Right atrium auricular region (tissue), 2 donors: ENCODE measurements around the gene METTL4. TPM values are rescaled to one million over a fixed set of nuclear protein-coding genes. Genes with fewer than 3 reads are reported as not detected.
"Not testable (repeated sequence)": the region's sequence is repeated elsewhere in the genome, so short reads cannot be mapped to it uniquely, and the experiment has no call there.

Experiments used
- DNase-seq: peaks from one replicate; pipeline ENCODE4 v3.0.0-alpha.2; 2019; ENCODE audit warnings: low spot score
- H3K27ac ChIP-seq, 2 donors: fragments of 200-600 bp; sonication (generic); 1 replicate in 1 of 2; 2 replicates in 1 of 2; pipeline ENCODE4 v1.5.1; 2016 to 2019
- H3K27me3 ChIP-seq, 2 donors: fragments of 200-600 bp; sonication (generic); one replicate each; pipeline versions ENCODE4 v1.5.1 to v1.6.0; 2017 to 2019
- H3K36me3 ChIP-seq: fragments of 200-600 bp; sonication (generic); one replicate; pipeline ENCODE4 v1.5.1; 2016
- H3K4me1 ChIP-seq, 2 donors: fragments of 200-600 bp; sonication (generic); one replicate each; pipeline versions ENCODE4 v1.5.1 to v1.6.0; 2017 to 2019
- H3K4me3 ChIP-seq, 2 donors: fragments of 200-600 bp; sonication (generic); 1 replicate in 1 of 2; 2 replicates in 1 of 2; pipeline ENCODE4 v1.5.1; 2017 to 2019; ENCODE audit warnings: mild to moderate bottlenecking in 1 of 2, moderate library complexity in 1 of 2
- H3K9me3 ChIP-seq, 2 donors: fragments of 200-600 bp; sonication (generic); one replicate each; pipeline ENCODE4 v1.5.1; 2019
- CTCF ChIP-seq, 2 donors: fragments of 200-600 bp; sonication (generic); IDR thresholded peaks; one replicate each; pipeline ENCODE4 v1.5.1; 2019; ENCODE audit warnings: antibody characterized with exemption in 2 of 2
- total RNA-seq, 2 donors: library from RNA; depleted of rRNA; stranded (reverse); fragments of >200 nt; gene quantifications; one replicate each; pipeline ENCODE4 v1.1.0, GENCODE V29; 2016

METTL4 gene
- total RNA-seq, 2 donors from 2014 or later: 4.2 to 6.1 TPM

GRCh38 chr18:2529154-2529553 is 42.2 kb downstream of the METTL4 start:
- Histone ChIP-seq H3K9me3 (no peaks in the 10 kb centered on the region), H3K36me3 (no peaks in the 10 kb centered on the region), H3K4me1 (no peaks in the 10 kb centered on the region), H3K4me3 (no peak overlapping the region), H3K27me3 (no peaks in the 10 kb centered on the region), H3K27ac (no peak overlapping the region)
- no peak for TF ChIP-seq CTCF (IDR thresholded peaks at IDR 0.05)
- no peak for DNase-seq

DNA sequence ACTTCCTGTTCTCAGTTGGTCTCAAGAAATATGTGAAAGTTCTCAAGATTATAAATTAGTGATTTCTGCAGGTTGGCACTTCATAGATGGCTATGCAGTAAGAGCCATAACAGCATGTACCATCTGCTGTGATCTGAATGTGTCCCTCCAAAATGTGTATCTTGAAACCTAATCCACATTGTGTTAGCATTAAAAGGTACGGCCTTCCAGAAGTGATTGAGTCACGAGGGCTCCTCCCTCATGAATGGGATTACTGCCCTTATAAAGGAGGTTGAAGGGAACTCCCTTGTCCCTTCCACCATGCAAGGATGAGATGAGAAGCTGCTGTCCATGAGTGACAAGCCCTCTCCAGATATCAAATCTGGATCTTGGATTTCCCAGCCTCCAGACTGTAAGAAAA is 45.0 kb downstream of the METTL4 start:
- H3K4me3 ChIP-seq: no peak overlapping the region
- H3K27me3 ChIP-seq: no peaks in the 10 kb centered on the region
- H3K4me1 ChIP-seq: no peaks in the 10 kb centered on the region
- no peaks in the 10 kb centered on the region for H3K36me3 ChIP-seq
- H3K27ac ChIP-seq: no peak overlapping the region
- DNase-seq: no peak
- no peak for TF ChIP-seq CTCF (IDR thresholded peaks at IDR 0.05)
- H3K9me3 ChIP-seq: no peaks in the 10 kb centered on the region

GRCh38 chr18:2524794-2525198 is 46.5 kb downstream of the METTL4 start:
- H3K27me3 ChIP-seq, DNase-seq, H3K4me1 ChIP-seq, H3K4me3 ChIP-seq, H3K9me3 ChIP-seq, H3K27ac ChIP-seq, H3K36me3 ChIP-seq: not testable (repeated sequence)

DNA sequence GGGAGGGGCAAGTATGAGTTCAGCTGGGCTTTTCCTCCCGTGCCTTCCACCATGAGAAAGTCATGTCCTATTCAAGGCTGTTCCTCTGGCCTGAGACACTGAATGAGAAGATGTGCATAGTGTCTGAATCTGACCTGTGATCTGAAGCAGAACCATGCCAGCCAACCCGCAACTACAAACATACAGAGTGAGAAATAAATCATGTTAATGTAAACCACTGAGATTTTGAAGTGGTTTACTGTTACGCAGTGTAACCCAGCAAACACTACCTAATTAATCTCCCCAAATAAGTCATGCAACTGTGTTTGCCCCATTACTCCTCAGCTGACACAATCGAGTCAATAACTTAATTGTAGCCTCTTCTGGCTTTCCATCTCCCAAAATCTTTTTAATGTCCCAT is 49.2 kb downstream of the METTL4 start:
- Histone ChIP-seq H3K4me1 (no peaks in the 10 kb centered on the region), H3K27me3 (no peaks in the 10 kb centered on the region), H3K4me3 (no peak overlapping the region), H3K36me3 (no peaks in the 10 kb centered on the region), H3K9me3 (no peaks in the 10 kb centered on the region), H3K27ac (no peak overlapping the region)
- no peak for TF ChIP-seq CTCF (IDR thresholded peaks at IDR 0.05)
- DNase-seq: no peak

DNA sequence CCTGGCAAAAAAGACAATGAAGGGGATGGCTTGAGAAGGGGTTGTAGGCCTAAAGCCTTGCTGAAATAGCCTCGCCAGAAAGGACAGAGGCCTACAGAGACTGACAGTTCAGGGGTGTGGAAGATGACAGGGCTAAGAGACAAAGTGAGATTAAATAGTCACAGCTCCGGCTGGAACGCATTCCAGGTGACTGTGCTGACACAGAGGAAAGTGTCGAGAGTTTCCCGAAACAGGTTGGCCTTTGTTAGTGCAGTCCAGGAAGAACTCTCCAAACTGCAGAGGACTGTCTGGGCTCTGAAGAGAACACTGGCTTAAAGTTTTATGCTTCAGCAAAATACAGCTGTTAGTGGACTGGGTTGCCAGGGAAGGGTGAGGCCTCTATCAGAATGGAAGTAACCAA is 52.8 kb downstream of the METTL4 start:
- TF ChIP-seq CTCF (IDR thresholded peaks at IDR 0.05): no peak
- Histone ChIP-seq H3K4me3 (no peak overlapping the region), H3K27me3 (no peaks in the 10 kb centered on the region), H3K27ac (peak overlapping the region; percentile 29 to 49), H3K36me3 (no peaks in the 10 kb centered on the region), H3K9me3 (no peaks in the 10 kb centered on the region), H3K4me1 (peaks cover 0 to 13% of the 10 kb centered on the region in 2 donors)
- no peak for DNase-seq

GRCh38 chr18:2515908-2516625 is 55.2 kb downstream of the METTL4 start:
- H3K9me3 ChIP-seq: no peaks in the 10 kb centered on the region
- no peak overlapping the region for H3K4me3 ChIP-seq

More at GRCh38 chr18:2515908-2516625, 55.2 kb downstream of the METTL4 start:
- peaks cover 0 to 13% of the 10 kb centered on the region in 2 donors for H3K4me1 ChIP-seq
- no peak overlapping the region for H3K27ac ChIP-seq
- no peaks in the 10 kb centered on the region for H3K36me3 ChIP-seq
- no peak for DNase-seq
- TF ChIP-seq CTCF (IDR thresholded peaks at IDR 0.05): no peak
- no peaks in the 10 kb centered on the region for H3K27me3 ChIP-seq
